H1 (cell line): Measurements from ENCODE around the gene ILDR2. TPM values are rescaled to one million over a fixed set of nuclear protein-coding genes. Genes with fewer than 3 reads are reported as not detected.

Experiments
- CHD7 ChIP-seq: fragments of 300-600 bp; sonication (generic); IDR thresholded peaks from 2 replicates; pipeline ENCODE4 v1.7.1; 2012; ENCODE audit warnings: low read length, moderate library complexity, mild to moderate bottlenecking, inconsistent platforms; ENCODE audit not compliant: insufficient replicate concordance
- CTBP2 ChIP-seq: IDR thresholded peaks from 2 replicates; pipeline ENCODE4 v1.7.0; 2011; ENCODE audit warnings: borderline replicate concordance, mild to moderate bottlenecking, moderate library complexity, mixed read lengths, low read length; ENCODE audit not compliant: insufficient read depth, insufficient read length
- FOSL1 ChIP-seq: IDR thresholded peaks from 2 replicates; pipeline ENCODE4 v1.6.1; 2011; ENCODE audit warnings: mild to moderate bottlenecking, low read depth, low read length, moderate library complexity; ENCODE audit not compliant: insufficient read depth
- KDM1A ChIP-seq: fragments of 200-600, 300-600 bp; sonication (generic); IDR thresholded peaks from 2 replicates; pipeline ENCODE4 v1.7.1; 2016; ENCODE audit warnings: mild to moderate bottlenecking, low read length, borderline replicate concordance
- MAX ChIP-seq: IDR thresholded peaks from 2 replicates; pipeline ENCODE4 v1.6.1; 2012; ENCODE audit warnings: inconsistent platforms
- NANOG ChIP-seq: IDR thresholded peaks from 2 replicates; pipeline ENCODE4 v1.6.1; 2011; ENCODE audit warnings: low read length, low read depth, mild to moderate bottlenecking, inconsistent platforms; ENCODE audit not compliant: insufficient read depth, poor library complexity, severe bottlenecking
- RAD21 ChIP-seq, 2 experiments: IDR thresholded peaks in 1 of 2; conservative IDR thresholded peaks in 1 of 2; 2 replicates each; pipeline ENCODE4 v1.6.1; 2011; ENCODE audit warnings: low read depth in 2 of 2, low read length in 2 of 2, improper control_type of control experiment in 1 of 2, inconsistent platforms in 1 of 2, mild to moderate bottlenecking in 1 of 2, moderate library complexity in 1 of 2
- RFX5 ChIP-seq: IDR thresholded peaks from 2 replicates; pipeline ENCODE4 v1.6.1; 2011; ENCODE audit warnings: low read depth, low read length, improper control_type of control experiment, borderline replicate concordance
- SIX5 ChIP-seq: IDR thresholded peaks from 2 replicates; pipeline ENCODE4 v1.6.1; 2011; ENCODE audit warnings: mild to moderate bottlenecking, low read depth, low read length
- TAF7 ChIP-seq: optimal IDR thresholded peaks from 2 replicates; pipeline ENCODE3; 2011; ENCODE audit warnings: low read depth, mild to moderate bottlenecking, inconsistent platforms, low read length, moderate library complexity, borderline replicate concordance
- TBP ChIP-seq: IDR thresholded peaks from 2 replicates; pipeline ENCODE4 v1.6.1; 2011; ENCODE audit warnings: low read depth, low read length, improper control_type of control experiment
- polyA plus RNA-seq, 7 experiments: library from polyadenylated mRNA; depleted of rRNA in 3 of 7; stranded (reverse) in 5 of 7; unstranded in 2 of 7; fragments of >200 nt in 5 of 7; fragments of 200-250 nt in 2 of 7; gene quantifications; 1 replicate in 5 of 7; 2 replicates in 1 of 7; 4 replicates in 1 of 7; pipeline versions ENCODE4 v1.2.1 to v1.2.3, GENCODE V29; 2011 to 2013; ENCODE audit warnings: missing spikeins in 2 of 7, mixed read lengths in 2 of 7
- total RNA-seq: library from RNA; stranded (reverse); fragmentation: NEBNext Ultra II Directional; extraction: Animal tissue kit (Norgen Biotek cat#: 25700); gene quantifications from 2 replicates; pipeline ENCODE4 v1.2.1, GENCODE V29; 2021

ILDR2 gene
- total and polyA plus RNA-seq, 2 of the 8 experiments (the other 6 are each of a cell fraction or from before 2014, with no cell fraction given): 0.85 to 0.86 TPM

GRCh38 chr1:166927701-166928100, 47.6 kb downstream of the ILDR2 start (continued):
- TF ChIP-seq CHD7 (no peak), TBP (no peak), MAX (no peak), SIX5 (no peak), TAF7 (no peak), RFX5 (no peak), NANOG (no peak), RAD21 (IDR thresholded peaks at IDR 0.05 in 1 of 2, conservative IDR thresholded peaks at IDR 0.05 in 1 of 2; ENCODE audit: low read depth in 2 of 2, low read length in 2 of 2) (no peak), CTBP2 (no peak), KDM1A (no peak), FOSL1 (no peak)
